NCI-H2196 (cell line): ENCODE data around the gene DEFB110.

ENCODE experiments used
- DNase-seq: peaks from one replicate; lab custom pipeline; 2025; ENCODE audit not compliant: unreplicated experiment; lab: John Stamatoyannopoulos, UW

DEFB110 gene

GRCh38 chr6:50021894-50022293 lies at the start of gene DEFB110:
TSS of gene DEFB110 (minus strand) at chr6:50021994. CDS start at chr6:50021935, 59 bp downstream.
- DNase-seq, result no peak

- no peak for DNase-seq
Observed at GRCh38 chr6:50070101-50070500, 48.3 kb upstream of the DEFB110 start.

DNA sequence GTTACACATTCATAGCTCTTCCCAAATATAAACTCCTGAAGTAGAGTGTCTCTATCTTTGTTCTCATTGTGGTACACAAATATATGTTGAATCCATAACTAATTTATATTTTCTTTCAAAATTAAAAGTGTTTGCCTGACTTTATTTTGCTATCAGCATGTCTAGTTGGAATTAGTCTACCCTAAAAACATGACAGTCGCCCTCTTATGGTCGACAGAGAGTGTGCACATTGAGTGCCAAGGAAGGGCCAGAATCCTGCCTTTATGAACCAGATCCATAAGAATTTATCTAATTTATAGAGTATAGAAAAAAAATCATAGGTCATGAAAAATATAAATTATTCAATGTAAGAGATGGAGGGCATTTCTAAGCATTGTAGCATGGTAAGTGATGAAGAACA lies 40.3 kb upstream of the DEFB110 start:
- no peak for DNase-seq

DNA sequence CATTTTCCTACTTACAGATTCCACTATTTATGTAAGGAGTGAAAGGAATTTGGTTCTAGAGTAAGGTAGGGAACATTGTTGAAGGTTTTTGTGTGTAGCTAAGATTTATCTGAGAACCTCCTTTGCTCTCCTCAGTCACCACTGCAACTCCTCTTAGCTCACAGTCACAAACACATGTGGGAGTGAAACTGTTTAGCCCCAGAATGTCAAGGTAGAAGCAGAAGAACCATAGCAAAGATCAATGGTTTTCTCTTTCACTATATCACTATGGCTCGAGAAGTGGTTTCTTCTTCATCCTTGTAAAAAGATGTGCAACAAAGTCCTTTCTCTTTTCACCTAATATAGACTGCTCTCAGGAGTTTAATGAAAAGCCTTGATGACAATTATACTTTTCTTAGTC lies 34.4 kb upstream of the DEFB110 start:
- DNase-seq, result no peak

DNA sequence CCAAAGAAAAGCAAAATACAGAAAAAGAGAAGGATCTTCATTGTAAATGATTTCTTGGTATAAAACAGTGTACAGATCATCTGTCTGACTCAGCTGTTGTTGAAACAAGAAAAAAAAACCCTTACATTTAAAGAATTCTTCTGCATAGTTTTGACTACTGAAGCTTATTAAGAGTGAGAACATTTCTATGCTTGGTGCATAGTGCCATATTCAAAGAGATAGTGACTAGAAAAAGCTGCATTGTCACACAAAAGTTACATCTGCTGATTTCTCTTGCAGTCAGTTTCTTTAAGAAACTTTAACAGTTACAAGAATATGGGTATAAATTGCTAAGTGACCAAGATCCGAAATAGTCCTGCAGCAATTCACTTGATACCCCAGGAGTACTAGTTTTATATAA lies 28.0 kb upstream of the DEFB110 start, which contains the start of gene DEFB112:
TSS of gene DEFB112 (minus strand) at position 101 of the 400 bp plus-strand sequence. CDS start at position 41, 60 bp downstream.
- DNase-seq, result no peak

DNA sequence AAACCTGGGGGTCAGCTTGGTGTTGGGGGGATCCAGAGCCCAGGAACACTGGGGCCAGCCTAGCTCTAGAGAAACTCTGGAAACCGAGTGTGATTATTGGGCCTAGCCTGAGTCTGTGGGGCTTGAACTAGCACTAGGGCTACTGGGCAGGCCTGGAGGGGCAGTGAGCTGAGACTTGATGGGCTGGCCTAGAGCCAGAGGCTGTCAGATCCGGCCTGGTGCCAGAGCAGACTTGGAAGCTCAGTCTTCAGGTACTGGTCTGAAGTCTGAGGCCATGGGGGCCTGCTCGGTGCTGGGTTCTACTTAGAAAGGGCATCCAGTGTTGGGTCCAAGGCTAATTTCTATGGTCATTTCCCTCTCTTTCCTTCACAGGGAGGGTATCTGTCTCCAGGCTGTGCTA lies 25.2 kb upstream of the DEFB110 start:
- DNase-seq, result no peak

DNA sequence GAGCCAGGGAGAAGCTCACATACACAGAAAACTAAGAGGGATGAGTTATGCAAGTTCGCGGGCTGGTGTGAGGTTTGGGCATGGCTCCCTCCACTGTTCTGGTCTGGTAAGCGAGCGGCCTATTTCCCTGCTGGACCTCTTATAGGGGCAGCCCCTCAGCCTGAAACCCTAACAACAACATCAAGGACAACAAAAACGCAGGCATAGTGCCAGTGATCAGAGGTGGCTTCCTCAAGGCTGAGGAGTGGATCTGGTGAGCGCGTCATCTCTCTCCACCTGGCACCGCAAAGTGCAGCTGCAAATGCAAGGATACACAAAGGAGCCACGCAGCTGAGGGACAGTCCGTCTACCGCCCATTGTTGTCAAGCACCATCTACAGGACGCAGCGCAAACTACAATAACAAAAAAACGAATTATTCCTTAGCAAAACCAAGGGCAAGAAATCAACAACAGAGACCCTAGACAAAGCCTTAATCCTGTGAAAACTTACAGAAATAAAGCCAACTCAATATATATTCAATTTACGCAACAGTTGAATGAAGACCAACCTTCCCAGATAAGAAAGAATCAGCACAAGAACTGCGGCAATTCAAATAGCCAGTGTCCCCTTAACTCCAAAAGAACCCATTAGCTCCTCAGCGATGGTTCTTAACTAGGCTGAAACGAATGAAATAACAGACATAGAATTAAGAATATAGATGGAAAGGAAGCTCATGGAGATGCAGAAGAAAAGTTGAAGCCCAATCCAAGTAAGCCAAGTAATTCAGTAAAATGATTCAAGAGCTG lies 9.2 kb upstream of the DEFB110 start:
- peak; percentile 33 for DNase-seq

DNA sequence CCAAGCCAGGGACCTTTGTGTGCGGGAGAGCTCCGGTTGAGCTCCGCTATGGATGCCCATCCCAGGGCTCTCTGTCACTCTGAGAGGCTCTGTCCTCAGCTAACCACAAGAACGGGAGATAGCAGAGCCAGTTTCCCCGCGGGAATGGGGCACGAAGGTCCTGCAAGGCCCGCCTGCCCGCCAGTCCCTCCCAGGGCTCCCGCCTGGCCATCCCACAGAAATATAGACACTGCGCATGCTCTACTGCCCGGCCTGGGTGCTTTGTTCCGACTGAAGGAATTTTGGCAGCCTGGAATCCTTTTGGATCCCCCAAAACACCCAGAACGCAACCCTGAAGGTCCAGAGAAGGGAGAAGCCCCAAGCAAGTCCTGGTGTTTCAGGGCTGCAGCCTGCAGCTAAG lies 8.6 kb upstream of the DEFB110 start:
- no peak for DNase-seq

DNA sequence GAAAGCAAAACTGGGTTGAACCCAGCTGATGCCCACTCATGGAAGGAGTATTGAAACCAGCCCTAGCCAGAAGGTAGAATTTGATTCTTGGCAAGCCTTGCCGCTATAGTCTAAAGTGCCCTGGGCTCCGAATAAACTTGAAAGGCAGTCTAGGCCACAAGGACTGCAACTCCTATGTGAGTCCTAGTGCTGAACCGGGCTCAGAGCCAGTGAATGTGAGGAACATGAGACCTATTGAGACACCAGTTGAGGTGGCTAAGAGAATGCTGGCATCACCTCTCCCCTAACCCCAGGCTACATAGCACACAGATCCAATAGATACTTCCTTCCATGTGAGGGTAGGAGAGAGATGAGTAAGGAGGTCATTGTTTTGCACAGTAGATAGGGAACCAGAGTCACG lies 3.5 kb upstream of the DEFB110 start:
- DNase-seq, result no peak

DNA sequence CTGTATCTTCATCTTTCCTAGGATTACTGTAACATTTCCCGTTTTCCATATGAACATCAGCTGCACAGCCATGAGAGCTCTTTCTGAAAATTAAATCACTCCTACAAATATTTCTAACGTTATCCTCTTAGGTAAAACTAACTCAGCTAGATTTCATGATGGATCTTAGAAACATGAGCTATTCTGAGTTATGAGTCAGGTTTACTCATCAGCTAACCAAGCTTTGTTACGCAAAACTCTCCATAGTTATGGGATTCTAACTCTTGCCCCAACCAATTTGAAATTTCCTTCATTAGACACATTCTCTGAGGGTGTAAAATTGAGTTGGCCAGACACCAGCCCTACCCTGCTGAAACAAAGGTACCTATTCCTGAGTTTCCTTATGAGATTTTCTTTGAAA lies 14.0 kb downstream of the DEFB110 start:
- DNase-seq, result no peak

GRCh38 chr6:50003139-50003538 lies 18.7 kb downstream of the DEFB110 start:
- no peak for DNase-seq

GRCh38 chr6:49995278-49995677 lies 26.5 kb downstream of the DEFB110 start:
- no peak for DNase-seq

GRCh38 chr6:49988900-49989299 lies 32.9 kb downstream of the DEFB110 start:
- DNase-seq, result no peak

GRCh38 chr6:49987749-49988148 lies 34.0 kb downstream of the DEFB110 start:
- no peak for DNase-seq

- no peak for DNase-seq
Observed at GRCh38 chr6:49986551-49986950, 35.2 kb downstream of the DEFB110 start.

- no peak for DNase-seq
Observed at GRCh38 chr6:49982046-49982445, 39.7 kb downstream of the DEFB110 start.

GRCh38 chr6:49980898-49981297 lies 40.9 kb downstream of the DEFB110 start:
- no peak for DNase-seq

GRCh38 chr6:49979584-49979983 lies 42.2 kb downstream of the DEFB110 start:
- DNase-seq, result no peak

DNA sequence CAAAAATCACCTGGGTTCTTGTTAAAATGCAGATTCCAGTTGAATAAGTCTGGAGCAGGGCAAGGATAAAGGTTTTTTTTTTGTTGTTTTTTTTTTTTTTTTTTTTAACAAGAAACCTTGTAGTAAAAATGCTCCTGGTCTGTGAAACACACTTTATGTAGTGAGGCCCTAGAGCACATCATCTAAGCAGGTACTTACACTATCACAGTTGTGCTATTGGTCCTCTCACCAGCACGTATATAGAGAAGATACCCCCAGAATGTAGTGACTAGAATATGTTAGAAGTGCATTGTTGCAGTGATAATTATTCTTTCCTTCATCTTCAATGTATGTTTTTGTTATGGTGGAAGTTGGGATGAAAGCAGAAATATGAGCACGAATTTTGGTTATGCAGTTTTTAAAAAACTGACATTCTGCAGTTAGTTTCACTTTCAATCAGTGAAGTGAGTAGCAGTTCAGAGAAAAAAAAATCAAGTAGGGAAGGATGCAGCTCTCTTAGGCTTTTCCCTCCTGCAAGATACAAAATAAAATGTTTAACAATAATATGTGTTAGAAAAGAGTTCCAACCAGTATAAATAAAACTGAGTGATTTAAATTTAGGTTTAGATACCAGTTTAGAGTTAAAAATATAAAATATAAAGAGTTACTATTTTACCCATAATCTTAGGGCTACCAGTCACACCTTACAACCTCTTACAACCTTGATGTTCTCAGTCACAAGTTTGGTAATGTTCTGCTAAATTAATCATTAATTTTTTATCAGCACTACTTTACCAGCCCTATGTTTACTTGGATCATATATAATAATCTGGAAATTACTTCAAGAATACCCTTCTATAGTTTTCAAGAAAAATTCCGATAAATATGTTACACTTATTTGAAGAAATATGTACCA lies 43.2 kb downstream of the DEFB110 start:
- no peak for DNase-seq

DNA sequence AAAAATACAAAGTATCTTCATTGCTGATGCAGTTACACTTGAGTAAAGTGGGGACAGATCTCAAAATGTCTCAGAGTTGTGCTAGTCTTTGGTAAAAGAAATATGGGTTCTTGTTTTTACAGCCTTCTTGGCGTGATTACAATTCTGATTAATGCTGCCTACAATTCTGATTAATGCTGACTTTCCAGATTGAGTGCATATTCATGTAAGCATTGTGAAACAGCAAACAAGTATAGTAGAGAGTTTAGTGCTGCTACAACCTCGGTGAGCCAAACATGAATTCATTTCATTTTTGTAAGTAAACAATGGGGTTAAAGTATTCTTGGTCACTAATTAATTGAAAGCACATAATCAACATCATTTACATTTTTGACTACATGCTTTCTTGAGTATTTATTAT lies 52.2 kb downstream of the DEFB110 start, which contains the start of gene DEFB113:
TSS of gene DEFB113 (minus strand) at position 21 of the 400 bp plus-strand sequence. CDS start at position 21, 0 bp downstream.
- no peak for DNase-seq
